Testis (tissue), 2 donors: ENCODE results near the gene PJA1.

Experiments
- CTCF ChIP-seq, 3 experiments: fragments of 450-650 bp in 2 of 3; fragments of 200-600 bp in 1 of 3; sonication (generic) in 1 of 3; IDR thresholded peaks; one replicate each; pipeline ENCODE4 v1.5.1; 2016 to 2019; ENCODE audit warnings: antibody characterized with exemption in 3 of 3, mild to moderate bottlenecking in 2 of 3, moderate library complexity in 1 of 3
- POLR2A ChIP-seq: fragments of 450-650 bp; IDR thresholded peaks from one replicate; pipeline ENCODE4 v1.6.1; 2017; ENCODE audit warnings: antibody characterized with exemption, mild to moderate bottlenecking, moderate library complexity

- no peak for TF ChIP-seq POLR2A
- TF ChIP-seq CTCF (IDR thresholded peaks at IDR 0.05) = no peak
Observed at GRCh38 chrX:69148946-69149345, 16.3 kb downstream of the PJA1 start.
